Measurements from ENCODE around the gene PLEKHG4B.

Gene PLEKHG4B

DNA sequence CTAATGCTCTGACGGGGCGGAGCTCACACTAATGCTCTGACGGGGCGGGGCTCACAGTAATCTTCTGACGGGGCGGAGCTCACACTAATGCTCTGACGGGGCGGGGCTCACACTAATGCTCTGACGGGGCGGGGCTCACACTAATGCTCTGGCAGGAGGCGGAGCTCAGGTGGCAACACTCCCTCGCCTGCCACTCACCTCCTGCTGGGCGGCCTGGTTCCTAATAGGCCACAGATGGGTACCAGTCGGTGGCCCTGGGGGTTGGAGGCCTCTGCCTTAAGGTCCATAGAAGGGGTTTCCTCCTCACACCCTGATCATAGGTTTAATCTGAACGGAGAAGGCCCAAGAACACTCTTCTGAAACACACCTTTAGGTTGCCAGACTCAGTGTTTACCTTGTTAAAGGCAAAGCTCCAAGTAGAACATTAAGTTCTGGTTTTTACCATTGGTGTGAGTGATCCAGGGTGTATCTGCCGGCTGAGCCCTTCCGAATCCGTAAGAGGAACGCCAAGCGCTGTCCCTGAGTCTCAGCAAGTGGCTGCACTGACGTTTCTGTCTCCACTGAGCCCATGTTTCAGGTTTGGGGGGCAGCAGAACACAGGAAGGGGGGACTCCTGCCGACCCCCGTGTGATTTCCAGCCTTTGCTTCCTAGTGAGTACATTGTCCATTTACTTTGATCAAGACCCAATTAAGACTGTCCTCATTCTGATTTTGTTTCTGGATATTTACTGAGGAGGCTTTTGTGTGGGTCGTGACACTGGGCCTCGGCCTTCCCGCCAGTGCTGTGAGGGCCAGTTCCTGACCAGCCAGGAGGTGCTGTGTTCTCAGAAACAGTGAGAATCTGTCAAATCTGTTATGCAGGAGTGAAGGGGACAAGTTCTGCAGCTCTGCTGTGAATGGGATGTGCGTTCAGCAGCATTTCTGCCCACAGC, 74.7 kb downstream of the PLEKHG4B start:
- DNase-seq (ENCODE audit: low read depth): no peak
- no peak overlapping the region for H3K4me3 ChIP-seq (ENCODE audit: low read depth, low read length)

DNA sequence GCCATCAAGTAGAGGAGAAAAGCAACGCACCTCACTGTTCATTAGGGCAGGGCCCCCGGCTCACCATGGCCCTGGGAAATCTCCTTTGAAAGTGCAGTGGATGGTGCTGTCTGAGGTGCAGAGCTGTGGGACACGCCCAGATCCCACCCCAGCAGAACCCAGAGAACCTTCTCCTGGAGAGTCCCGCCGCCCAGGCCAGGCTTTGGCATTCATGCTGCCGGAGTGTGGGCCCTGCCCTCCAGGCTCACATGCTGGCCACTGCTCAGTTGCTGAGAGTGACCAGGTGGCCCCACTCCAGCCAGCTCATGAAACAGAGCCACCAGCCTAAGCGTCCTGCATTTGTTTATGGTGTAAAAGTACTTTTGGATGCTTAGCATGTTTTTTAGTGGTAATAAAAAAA, 75.5 kb downstream of the PLEKHG4B start:
- DNase-seq (ENCODE audit: low read depth): no peak
- no peak overlapping the region for H3K4me3 ChIP-seq (ENCODE audit: low read depth, low read length)

DNA sequence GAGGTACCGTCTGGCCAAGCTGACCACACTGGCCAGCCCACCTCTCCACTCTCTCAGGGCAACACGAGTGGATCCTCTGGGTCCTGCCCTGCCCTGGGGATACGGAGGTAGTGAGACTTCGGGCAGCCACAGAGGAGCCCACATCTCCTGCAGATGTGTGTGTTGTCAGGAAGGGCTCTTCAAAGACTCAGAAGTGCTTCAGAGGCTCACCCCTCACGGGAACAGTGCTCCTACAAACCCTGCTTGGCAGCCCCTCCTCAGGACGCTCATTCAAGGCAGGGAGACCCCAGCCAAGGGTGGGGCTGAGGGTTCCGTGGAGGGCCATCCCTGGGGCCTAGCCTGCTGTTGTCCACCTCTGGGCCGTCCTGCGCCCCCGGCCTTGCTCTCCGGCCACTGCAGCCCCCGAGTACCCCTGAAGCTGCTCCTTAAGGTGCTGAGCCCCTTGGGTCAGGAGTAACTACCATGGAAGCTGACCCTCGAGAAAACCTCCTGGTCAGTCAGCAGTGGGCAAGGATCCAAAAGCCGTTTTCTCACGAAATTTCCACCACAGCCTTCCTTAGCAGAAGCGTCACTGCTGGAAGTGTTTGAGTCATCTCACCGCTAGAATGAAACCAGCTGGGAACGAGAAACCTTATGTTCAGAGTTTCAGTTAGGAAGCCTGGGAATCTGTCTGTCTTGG, 76.2 kb downstream of the PLEKHG4B start:
- peak; percentile 92 for DNase-seq (ENCODE audit: low read depth)
- H3K4me3 ChIP-seq (ENCODE audit: low read depth, low read length): no peak overlapping the region

DNA sequence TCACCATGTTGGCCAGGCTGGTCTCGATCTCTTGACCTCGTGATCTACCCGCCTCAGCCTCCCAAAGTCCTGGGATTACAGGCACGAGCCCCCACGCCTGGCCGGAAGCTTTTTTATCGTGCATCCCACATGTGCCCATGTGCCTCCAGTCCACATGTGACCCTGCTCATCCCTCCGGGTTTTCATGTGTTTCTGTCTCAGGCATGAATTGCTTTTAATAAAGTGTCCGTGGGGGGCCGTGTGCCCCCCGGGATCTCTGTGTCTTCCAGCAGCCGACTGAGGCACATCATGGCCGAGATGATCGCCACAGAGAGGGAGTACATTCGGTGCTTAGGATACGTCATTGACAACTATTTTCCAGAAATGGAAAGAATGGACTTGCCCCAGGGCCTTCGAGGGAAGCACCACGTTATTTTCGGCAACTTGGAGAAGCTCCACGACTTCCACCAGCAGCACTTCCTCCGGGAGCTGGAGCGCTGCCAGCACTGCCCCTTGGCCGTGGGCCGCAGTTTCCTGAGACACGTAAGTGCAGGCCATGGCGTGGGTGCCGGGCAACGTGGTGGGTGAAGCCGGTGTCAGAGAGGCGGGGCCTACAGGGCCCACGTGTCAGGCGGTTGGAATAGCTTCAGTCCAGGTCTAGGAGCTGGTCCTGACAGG, 77.2 kb downstream of the PLEKHG4B start:
- no peak overlapping the region for H3K4me3 ChIP-seq (ENCODE audit: low read depth, low read length)
- DNase-seq (ENCODE audit: low read depth): peak; percentile 37

DNA sequence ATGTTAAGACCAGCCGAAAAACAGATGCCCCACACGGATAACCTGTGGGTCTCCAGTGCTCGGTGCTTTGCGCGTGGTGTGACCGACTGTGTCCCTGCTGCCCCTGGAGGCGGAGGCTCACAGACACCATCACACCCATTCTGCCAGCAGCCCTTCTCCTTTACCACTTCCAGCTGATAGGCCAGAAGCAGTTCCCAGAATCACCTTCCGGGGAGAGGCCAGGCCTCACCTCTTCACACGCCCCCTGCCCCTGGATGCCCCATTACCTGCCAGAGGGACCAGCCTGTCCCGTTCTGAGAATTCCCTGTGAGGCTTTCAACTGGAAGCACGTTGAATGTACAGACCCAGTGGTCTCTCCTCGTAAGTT, 77.7 kb downstream of the PLEKHG4B start:
- DNase-seq (ENCODE audit: low read depth): no peak
- H3K4me3 ChIP-seq (ENCODE audit: low read depth, low read length): no peak overlapping the region

DNA sequence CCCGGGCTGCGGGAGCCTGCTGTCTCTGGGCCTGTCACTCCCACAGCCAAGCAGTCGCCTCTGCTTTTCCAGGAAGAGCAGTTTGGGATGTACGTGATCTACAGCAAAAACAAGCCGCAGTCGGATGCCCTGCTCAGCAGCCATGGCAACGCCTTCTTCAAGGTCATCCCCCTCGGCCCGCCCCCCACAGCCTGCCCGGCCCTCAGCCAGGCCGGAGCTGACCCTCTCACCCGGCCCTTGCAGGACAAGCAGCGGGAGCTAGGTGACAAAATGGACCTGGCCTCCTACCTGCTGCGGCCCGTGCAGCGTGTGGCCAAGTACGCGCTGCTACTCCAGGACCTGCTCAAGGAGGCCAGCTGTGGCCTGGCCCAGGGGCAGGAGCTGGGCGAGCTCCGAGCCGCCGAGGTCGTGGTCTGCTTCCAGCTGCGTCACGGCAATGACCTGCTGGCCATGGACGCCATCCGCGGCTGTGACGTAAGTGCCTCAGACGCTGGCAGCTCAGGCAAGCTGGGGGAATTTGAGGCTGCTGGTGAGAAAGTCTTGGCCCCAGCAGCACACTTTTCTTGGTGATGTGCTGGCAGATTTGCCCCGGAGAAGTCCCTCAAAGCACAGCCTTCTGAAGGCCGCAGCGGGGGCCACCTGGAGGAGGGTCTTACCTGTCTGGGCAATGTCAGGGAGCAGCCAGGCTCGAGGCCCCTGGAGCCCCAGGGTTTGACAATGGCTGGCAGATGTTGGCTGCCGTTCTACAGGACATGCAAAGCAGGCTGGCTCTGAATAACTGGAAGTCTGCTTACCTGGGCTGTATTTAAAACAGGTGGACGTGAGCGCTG, 79.2 kb downstream of the PLEKHG4B start:
- H3K4me3 ChIP-seq (ENCODE audit: low read depth, low read length): no peak overlapping the region
- DNase-seq (ENCODE audit: low read depth): no peak

DNA sequence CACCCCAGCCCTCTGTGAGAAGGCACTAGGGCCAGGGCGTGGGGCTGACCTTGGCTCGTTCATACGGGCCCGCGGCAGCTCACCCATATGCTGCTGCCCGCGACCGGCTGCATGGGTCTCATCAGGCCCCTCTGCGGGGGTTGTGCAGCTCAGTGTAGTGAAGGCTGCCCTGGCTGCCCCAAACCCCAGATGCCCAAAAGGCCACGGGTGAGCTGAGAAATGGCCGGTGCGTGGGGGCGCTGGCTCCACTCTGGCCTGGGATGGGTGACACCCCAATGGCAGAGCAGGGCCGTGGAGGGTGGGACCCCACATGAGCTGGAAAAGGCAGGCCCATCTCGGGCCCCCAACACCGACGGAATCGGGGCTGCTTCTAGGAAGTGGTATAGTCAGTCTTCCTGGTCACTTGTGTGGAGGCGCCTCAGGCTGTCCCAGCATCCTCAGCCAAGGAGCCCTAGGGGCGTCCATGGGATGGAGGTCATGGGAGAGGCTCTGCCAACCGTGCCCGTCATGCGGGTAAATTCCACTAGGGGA, 79.9 kb downstream of the PLEKHG4B start:
- H3K4me3 ChIP-seq (ENCODE audit: low read depth, low read length): no peak overlapping the region
- DNase-seq (ENCODE audit: low read depth): no peak

DNA sequence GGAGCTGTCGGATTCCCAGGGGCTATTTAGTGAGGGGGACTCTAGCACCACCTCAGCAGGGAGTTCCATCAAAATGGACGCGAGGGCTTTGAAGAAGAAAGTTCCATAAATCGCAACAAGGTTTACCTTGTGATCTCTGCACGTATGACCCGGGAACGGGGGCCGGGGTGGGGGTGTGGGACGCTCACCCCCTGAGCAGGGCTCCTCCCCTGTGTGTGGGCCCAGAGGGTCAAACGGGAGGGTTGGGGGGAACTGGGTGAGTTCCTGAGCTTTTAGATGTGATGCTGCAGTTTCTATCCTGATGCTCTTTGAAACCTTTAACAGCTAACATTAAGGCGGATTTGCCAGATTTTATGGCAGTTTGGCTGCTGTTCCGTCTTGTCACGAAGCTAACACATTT, 80.5 kb downstream of the PLEKHG4B start:
- no peak for DNase-seq (ENCODE audit: low read depth)
- no peak overlapping the region for H3K4me3 ChIP-seq (ENCODE audit: low read depth, low read length)

DNA sequence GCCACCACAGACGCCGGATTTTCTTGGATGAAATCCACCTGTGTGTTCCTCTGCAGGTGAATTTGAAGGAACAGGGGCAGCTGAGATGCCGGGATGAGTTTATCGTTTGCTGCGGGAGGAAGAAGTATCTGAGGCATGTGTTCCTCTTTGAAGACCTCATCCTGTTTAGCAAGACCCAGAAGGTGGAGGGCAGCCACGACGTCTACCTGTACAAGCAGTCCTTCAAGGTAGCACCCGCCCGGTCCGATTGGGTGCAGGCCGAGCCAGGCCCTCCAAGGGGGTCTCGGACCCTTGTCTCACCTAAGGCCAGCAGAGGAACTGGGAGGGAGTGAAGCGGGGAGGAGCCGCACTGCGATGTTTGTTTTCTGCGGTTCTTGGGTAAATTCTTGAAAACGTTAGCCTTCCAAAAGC, 80.9 kb downstream of the PLEKHG4B start:
- DNase-seq (ENCODE audit: low read depth): no peak
- H3K4me3 ChIP-seq (ENCODE audit: low read depth, low read length): no peak overlapping the region

DNA sequence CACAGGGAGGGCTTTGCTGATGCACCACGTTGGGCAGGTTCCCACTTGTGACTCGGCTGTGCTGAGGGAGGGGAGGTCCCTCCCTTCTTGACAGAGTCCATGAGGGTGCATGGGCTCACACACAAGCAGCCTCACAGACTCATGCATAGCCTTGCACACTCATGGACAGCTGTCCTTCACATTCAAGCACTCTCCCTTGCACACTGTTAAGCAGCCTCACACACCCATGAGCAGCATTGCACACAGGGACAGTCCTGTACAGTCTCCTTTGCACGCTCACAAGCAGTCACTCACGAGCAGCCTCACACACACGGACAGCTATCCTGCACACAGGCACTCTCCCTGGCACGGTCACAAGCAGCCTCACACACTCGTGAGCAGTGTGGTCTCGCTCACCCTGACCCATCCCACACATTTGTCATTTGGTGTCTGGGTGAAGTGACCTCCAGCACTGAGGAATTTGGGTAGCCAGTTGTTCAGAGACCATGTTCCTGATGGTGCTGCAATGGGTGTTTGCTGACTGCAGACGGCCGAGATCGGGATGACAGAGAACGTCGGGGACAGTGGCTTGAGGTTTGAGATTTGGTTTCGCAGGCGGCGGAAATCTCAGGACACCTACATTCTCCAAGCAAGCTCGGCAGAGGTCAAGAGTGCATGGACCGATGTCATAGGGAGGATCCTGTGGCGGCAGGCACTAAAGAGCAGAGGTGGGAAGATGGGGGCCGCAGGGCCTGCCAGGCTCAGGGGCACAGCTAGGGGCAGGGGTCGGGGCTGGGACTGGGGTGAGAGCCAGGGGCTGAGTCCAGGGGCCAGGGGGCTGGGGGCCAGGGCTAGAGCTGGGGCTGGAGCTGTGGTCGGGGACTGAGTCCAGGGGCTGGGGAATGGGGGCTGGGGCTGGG, 81.7 kb downstream of the PLEKHG4B start:
- H3K4me3 ChIP-seq (ENCODE audit: low read depth, low read length): no peak overlapping the region
- DNase-seq (ENCODE audit: low read depth): no peak

DNA sequence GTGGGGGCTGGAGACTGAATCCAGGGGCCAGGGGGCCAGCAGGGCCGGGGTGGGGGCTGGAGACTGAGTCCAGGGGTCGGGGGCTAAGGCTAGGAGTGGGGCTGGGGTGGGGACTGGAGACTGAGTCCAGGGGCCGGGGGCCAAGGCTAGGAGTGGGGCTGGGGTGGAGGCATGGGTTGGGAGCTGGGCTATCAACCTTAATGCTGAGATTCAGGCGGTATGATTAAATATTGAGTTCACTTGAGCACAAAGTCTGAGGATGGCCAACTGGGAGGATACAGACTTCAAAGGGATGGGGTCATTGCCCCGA, 82.3 kb downstream of the PLEKHG4B start:
- H3K4me3 ChIP-seq (ENCODE audit: low read depth, low read length): no peak overlapping the region

DNA sequence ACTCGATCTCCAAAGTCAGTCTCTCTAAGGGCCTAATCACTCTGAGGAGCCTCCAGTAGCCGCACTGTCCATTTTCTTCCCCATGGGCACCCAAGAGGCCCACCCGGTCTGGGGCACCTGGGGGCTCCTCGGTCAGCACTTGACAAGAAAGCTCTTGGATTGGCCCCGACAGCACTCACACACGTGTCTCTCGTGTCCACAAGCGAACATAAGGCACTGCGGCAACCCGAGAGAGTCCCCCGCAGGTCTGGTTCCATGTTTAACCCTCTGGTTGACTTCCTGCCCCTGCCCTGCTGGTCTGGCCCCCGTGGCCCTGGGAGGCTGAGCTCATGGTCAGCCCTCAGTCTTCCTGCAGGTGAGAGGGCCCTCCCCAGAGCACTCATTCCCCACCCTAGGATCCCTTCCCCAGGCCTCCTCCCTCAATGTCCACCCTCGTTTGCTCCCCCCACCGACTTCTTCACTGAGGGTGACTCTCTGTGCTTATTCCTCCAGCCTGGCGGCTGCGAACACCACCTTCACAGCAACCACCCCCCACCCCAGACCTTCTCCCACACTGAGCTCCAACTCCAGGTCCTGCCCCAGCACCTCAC, 83.0 kb downstream of the PLEKHG4B start:
- DNase-seq (ENCODE audit: low read depth): no peak
- no peak overlapping the region for H3K4me3 ChIP-seq (ENCODE audit: low read depth, low read length)

More for the DNA sequence above, 82.3 kb downstream of the PLEKHG4B start:
- DNase-seq (ENCODE audit: low read depth): no peak

DNA sequence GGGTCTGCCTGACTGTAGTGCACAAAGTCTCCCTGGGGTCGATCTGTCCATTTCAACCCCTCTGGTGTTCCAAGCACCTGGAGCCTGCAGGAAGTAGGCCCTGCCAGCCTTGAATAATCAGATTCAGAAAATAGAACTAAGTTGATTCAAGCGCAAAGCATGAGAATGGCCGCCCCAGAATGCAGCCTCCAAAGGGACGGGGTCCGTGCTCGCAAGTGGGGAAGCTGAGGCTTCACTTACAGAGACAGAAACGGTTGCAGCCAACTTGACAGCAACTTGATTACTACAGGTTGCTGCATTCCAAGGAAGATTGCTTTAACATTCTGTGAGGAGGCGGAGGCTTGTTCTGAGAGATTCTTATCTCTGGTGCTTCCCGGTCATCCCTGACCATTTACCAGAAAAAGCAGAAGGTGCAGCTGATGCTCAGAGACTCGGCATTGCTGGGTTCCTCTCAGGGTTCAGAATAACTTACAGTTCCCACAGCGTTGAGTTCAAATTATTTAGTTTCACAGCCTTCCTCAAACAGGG, 84.4 kb downstream of the PLEKHG4B start:
- H3K4me3 ChIP-seq (ENCODE audit: low read depth, low read length): no peak overlapping the region
- no peak for DNase-seq (ENCODE audit: low read depth)

DNA sequence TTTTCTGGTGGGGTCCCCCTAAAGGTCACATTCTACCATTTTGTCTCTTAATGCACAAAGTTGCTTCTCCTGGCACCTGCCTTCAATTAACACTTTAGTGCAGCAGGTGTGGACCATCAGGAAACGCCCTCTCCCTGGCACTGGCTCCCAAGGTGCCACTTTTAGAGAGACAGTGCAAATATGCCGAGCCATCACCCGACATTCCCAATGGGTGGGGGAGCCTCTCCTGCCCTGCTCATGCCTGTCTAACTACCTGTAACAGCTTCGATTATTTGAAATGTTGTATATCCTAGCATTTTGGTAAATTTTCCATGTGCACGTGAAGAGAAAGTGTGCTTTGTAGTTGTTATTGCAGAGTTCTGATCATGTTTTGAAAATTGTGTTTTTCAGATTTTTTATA, 86.1 kb downstream of the PLEKHG4B start:
- DNase-seq (ENCODE audit: low read depth): no peak
- H3K4me3 ChIP-seq (ENCODE audit: low read depth, low read length): no peak overlapping the region

DNA sequence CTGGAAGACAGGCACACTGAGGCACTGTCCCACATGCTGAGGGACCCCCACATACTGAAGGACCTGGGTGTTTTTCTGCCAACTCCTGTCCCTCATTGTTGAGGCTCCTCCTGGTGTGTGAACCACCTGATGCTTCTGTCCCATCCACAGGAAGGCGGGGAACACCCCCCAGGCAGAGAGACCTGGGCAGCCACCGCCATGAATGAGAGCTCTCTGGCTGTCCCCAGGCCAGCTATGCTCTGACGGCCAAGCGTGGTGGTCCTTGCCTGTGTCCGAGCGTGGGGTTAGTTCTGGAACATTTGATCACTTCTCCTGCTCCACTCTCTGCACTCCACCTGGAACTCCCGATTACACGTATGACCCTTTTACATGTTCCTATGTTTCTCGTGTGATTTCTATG, 87.4 kb downstream of the PLEKHG4B start:
- DNase-seq (ENCODE audit: low read depth): no peak
- no peak overlapping the region for H3K4me3 ChIP-seq (ENCODE audit: low read depth, low read length)

DNA sequence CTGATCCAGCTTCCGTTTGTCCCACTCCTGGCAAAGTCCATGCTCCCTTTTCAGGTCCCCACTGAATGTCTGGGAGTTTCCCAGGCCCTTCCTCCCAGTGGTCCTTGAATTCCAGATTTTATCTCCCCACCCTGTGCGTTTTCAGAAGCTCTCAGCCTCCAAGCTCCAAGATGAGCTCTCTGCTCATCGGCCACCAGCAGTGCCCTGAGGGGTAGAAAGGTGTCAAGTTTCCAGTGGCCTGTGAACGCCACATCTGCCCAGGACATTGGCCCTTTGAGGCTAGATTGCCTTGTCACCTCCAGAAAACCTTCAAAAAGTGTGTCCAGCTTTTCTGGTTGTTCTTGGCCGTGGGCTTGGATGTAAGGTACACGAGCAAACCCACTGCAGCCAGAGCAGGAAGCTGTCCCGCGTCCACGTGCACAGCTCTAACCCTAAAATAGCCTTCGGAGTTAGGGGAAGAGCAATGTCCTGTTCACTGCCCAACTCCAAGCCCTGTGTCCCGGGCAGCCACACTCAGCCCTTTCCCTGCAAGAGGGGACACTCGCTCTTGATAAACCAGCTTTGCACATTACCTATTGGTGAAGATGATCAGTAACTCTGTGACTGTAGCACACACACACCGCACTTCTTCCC, 88.4 kb downstream of the PLEKHG4B start:
- no peak overlapping the region for H3K4me3 ChIP-seq (ENCODE audit: low read depth, low read length)
- DNase-seq (ENCODE audit: low read depth): no peak

DNA sequence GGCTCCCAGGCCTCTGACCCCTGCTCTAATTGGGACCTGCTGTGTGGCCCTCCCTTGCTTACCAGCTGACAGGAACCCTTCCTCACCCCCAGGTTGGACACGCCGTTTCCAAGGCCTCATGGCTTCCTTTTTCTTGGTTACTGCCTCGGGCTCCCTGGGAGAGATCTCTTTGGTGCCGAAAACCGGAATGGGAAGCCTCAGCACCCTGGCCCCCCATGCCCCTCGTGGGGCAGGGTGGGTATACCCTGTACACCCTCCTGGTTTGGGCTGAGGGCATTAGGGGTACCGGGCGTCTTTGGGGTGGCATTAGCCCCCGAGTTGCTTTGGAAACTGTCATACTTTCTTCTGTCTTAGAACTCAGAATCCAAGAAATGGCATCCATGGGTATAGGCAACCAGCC, 89.2 kb downstream of the PLEKHG4B start:
- no peak for DNase-seq (ENCODE audit: low read depth)
- no peak overlapping the region for H3K4me3 ChIP-seq (ENCODE audit: low read depth, low read length)

DNA sequence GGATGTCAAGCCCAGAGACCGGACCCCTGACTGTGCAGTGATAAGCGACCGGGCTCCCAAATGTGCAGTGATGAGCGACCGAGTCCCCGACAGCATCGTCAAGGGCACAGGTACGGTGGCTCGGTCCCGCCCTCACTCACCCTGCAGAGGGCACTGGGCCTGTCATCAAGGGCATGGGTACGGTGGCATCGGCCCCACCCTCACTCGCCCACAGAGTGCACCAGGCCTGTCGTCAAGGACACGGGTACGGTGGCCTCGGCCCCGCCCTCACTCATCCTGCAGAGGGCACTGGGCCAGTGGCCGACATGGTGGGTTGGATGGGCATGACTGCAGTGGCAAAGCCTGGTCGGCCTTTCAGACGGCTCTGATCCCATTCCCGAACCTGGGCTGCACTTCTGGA, 89.6 kb downstream of the PLEKHG4B start:
- no peak for DNase-seq (ENCODE audit: low read depth)
- H3K4me3 ChIP-seq (ENCODE audit: low read depth, low read length): no peak overlapping the region

All from skeletal muscle cell (primary cell).